ENCODE results near the gene CDA. TPM values are rescaled to one million over a fixed set of nuclear protein-coding genes. Genes with fewer than 3 reads are reported as not detected.

Gene CDA
- total and polyA plus RNA-seq, 9 of the 15 experiments (the other 6 are each of a cell fraction or from before 2014, with no cell fraction given) = not detected

DNA sequence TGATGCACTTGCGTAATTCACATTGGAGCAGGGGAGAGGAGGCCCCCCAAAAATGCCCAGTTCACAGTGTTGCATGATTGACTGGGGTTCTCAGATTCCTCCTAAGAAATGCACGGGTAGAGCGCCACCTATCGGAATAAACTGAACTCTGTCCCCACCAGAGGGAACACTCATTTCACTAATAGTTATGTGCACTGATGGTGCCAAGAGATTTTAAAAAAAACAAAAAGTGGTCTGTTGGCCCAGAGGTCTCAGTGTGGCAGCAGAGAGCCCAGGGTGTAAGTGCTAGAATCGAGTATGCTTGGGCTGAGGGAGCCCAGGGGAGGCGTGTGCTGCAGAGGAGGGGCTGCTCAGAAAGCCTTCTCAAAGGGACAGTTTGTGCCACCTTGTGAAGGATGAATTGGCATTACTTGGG is 51.3 kb downstream of the CDA start (continued):
- TF ChIP-seq, protein P1, sequence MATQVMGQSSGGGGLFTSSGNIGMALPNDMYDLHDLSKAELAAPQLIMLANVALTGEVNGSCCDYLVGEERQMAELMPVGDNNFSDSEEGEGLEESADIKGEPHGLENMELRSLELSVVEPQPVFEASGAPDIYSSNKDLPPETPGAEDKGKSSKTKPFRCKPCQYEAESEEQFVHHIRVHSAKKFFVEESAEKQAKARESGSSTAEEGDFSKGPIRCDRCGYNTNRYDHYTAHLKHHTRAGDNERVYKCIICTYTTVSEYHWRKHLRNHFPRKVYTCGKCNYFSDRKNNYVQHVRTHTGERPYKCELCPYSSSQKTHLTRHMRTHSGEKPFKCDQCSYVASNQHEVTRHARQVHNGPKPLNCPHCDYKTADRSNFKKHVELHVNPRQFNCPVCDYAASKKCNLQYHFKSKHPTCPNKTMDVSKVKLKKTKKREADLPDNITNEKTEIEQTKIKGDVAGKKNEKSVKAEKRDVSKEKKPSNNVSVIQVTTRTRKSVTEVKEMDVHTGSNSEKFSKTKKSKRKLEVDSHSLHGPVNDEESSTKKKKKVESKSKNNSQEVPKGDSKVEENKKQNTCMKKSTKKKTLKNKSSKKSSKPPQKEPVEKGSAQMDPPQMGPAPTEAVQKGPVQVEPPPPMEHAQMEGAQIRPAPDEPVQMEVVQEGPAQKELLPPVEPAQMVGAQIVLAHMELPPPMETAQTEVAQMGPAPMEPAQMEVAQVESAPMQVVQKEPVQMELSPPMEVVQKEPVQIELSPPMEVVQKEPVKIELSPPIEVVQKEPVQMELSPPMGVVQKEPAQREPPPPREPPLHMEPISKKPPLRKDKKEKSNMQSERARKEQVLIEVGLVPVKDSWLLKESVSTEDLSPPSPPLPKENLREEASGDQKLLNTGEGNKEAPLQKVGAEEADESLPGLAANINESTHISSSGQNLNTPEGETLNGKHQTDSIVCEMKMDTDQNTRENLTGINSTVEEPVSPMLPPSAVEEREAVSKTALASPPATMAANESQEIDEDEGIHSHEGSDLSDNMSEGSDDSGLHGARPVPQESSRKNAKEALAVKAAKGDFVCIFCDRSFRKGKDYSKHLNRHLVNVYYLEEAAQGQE (IDR thresholded peaks at IDR 0.05; ENCODE audit: borderline replicate concordance) = peak; percentile 75; the same call in 1 of the 2 replicates
- TF ChIP-seq, protein P1 (CRISPR knock-in tag; IDR thresholded peaks at IDR 0.05; ENCODE audit: low read depth) = no peak
- TF ChIP-seq, protein P2, sequence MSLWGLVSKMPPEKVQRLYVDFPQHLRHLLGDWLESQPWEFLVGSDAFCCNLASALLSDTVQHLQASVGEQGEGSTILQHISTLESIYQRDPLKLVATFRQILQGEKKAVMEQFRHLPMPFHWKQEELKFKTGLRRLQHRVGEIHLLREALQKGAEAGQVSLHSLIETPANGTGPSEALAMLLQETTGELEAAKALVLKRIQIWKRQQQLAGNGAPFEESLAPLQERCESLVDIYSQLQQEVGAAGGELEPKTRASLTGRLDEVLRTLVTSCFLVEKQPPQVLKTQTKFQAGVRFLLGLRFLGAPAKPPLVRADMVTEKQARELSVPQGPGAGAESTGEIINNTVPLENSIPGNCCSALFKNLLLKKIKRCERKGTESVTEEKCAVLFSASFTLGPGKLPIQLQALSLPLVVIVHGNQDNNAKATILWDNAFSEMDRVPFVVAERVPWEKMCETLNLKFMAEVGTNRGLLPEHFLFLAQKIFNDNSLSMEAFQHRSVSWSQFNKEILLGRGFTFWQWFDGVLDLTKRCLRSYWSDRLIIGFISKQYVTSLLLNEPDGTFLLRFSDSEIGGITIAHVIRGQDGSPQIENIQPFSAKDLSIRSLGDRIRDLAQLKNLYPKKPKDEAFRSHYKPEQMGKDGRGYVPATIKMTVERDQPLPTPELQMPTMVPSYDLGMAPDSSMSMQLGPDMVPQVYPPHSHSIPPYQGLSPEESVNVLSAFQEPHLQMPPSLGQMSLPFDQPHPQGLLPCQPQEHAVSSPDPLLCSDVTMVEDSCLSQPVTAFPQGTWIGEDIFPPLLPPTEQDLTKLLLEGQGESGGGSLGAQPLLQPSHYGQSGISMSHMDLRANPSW (CRISPR knock-in tag; IDR thresholded peaks at IDR 0.05) = peak; percentile 66; the same call in 1 of the 2 replicates
- TF ChIP-seq, protein P3, sequence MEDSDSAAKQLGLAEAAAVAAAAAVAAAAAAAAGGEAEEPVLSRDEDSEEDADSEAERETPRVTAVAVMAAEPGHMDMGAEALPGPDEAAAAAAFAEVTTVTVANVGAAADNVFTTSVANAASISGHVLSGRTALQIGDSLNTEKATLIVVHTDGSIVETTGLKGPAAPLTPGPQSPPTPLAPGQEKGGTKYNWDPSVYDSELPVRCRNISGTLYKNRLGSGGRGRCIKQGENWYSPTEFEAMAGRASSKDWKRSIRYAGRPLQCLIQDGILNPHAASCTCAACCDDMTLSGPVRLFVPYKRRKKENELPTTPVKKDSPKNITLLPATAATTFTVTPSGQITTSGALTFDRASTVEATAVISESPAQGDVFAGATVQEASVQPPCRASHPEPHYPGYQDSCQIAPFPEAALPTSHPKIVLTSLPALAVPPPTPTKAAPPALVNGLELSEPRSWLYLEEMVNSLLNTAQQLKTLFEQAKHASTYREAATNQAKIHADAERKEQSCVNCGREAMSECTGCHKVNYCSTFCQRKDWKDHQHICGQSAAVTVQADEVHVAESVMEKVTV (CRISPR knock-in tag; IDR thresholded peaks at IDR 0.05) = peak; percentile 70
- TF ChIP-seq, protein P4, sequence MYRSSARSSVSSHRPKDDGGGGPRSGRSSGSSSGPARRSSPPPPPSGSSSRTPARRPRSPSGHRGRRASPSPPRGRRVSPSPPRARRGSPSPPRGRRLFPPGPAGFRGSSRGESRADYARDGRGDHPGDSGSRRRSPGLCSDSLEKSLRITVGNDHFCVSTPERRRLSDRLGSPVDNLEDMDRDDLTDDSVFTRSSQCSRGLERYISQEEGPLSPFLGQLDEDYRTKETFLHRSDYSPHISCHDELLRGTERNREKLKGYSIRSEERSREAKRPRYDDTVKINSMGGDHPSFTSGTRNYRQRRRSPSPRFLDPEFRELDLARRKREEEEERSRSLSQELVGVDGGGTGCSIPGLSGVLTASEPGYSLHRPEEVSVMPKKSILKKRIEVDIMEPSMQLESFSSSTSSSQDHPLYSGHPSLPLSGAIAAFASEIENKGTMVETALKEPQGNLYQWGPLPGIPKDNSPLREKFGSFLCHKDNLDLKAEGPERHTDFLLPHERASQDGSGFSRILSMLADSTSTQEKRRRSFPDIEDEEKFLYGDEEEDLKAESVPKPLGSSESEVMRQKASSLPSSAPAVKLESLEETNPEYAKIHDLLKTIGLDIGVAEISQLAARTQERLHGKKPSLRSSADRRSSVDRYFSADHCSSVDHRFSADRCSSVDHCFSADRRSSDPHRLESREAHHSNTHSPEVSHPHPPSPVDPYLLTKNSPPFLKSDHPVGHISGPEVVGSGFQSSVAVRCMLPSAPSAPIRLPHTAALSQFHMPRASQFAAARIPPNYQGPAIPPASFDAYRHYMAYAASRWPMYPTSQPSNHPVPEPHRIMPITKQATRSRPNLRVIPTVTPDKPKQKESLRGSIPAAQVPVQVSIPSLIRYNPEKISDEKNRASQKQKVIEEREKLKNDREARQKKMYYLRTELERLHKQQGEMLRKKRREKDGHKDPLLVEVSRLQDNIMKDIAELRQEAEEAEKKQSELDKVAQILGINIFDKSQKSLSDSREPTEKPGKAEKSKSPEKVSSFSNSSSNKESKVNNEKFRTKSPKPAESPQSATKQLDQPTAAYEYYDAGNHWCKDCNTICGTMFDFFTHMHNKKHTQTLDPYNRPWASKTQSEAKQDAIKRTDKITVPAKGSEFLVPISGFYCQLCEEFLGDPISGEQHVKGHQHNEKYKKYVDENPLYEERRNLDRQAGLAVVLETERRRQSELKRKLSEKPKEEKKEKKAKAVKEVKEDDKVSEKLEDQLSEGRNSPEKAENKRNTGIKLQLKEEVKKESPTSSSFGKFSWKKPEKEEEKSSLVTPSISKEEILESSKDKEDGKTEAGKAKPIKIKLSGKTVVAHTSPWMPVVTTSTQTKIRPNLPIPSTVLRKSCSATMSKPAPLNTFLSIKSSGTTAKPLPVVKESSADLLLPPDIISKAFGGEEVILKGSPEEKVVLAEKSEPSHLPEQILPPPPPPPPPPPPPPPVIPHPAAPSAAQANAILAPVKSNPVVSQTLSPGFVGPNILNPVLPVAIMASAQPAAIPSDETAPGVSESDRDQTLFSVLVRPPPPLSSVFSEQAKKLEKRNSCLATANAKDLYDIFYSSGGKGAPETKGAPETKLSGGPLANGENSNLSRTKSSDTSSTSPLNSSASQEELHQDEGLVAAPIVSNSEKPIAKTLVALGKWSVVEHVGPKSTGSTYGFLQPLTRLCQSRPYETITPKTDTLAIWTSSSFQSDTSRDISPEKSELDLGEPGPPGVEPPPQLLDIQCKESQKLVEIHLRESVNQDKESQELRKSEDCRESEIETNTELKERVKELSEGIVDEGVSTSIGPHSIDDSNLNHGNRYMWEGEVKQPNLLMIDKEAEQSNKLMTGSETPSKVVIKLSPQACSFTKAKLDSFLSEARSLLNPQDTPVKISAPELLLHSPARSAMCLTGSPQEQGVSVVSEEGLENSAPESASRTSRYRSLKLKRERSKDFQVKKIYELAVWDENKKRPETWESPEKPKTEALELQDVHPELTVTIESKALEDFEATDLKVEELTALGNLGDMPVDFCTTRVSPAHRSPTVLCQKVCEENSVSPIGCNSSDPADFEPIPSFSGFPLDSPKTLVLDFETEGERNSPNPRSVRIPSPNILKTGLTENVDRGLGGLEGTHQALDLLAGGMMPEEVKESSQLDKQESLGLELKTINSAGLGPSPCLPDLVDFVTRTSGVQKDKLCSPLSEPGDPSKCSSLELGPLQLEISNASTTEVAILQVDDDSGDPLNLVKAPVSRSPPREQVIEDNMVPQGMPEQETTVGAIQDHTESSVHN (IDR thresholded peaks at IDR 0.05; ENCODE audit: borderline replicate concordance in 1 of 2, low read depth in 1 of 2) = no peak
- 0 out of 2 replicates have a peak, but pooled peaks have one; percentile 4 for TF ChIP-seq HOXB6 (CRISPR knock-in tag; IDR thresholded peaks at IDR 0.05; ENCODE audit: borderline replicate concordance)
